WI38 (cell line): Measurements from ENCODE around the gene TMEM243.
A peak's percentile ranks its signal among the peaks of the same experiment; 100 is the strongest.
"Not testable (repeated sequence)": the region's sequence is repeated elsewhere in the genome, so short reads cannot be mapped to it uniquely, and the experiment has no call there.

Source experiments
- H3K4me3 ChIP-seq: 2 replicates; pipeline ENCODE4 v1.5.1; 2011; ENCODE audit warnings: low read depth, mild to moderate bottlenecking, control low read depth, low read length
- TF ChIP-seq, protein P1 (sequence below): IDR thresholded peaks from 2 replicates; pipeline ENCODE4 v1.5.1; 2012; ENCODE audit warnings: low read depth, mild to moderate bottlenecking, control low read depth, low read length

TMEM243 gene, protein sequence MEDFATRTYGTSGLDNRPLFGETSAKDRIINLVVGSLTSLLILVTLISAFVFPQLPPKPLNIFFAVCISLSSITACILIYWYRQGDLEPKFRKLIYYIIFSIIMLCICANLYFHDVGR

GRCh38 chr7:87219545-87220025 is at the start of gene TMEM243:
TSS of gene TMEM243 (minus strand) at chr7:87219732. CDS start at chr7:87219503, 229 bp downstream.
- TF ChIP-seq, protein P1, sequence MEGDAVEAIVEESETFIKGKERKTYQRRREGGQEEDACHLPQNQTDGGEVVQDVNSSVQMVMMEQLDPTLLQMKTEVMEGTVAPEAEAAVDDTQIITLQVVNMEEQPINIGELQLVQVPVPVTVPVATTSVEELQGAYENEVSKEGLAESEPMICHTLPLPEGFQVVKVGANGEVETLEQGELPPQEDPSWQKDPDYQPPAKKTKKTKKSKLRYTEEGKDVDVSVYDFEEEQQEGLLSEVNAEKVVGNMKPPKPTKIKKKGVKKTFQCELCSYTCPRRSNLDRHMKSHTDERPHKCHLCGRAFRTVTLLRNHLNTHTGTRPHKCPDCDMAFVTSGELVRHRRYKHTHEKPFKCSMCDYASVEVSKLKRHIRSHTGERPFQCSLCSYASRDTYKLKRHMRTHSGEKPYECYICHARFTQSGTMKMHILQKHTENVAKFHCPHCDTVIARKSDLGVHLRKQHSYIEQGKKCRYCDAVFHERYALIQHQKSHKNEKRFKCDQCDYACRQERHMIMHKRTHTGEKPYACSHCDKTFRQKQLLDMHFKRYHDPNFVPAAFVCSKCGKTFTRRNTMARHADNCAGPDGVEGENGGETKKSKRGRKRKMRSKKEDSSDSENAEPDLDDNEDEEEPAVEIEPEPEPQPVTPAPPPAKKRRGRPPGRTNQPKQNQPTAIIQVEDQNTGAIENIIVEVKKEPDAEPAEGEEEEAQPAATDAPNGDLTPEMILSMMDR, result no peak
- H3K4me3 ChIP-seq, result peak within 1 kb of the TSS; percentile 89

DNA sequence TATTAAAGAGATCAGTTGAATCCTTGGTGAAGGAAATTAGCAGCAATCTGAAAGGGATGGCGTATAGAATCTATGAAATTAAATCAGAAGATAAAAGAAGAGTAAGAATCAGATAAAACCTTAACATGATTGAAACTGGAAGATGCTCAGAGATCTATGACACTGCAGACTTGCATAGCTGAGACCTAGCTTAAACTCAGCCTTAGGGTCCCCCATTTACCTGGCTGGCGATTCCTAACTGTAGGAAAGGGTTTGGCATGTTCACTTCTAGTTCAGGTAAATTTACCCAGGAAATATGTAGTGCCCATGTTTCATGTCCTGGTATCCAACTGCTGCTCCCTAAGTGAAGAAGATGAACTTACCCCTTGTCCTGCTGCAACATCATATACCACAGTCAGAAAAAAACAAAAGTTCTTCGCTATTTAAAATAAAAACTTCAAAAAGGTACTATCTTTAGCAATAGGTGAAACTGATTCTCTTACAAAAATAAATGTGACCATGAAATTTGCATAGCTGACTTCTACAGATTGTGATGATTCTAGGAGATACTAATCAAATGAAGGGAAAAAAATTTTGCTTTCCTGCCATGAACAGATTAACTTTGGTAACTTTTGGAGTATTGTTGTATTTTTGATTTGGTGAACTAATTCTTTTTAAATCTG is 47.8 kb upstream of the TMEM243 start:
- TF ChIP-seq, protein P1, result no peak
- H3K4me3 ChIP-seq, result no peak overlapping the region

DNA sequence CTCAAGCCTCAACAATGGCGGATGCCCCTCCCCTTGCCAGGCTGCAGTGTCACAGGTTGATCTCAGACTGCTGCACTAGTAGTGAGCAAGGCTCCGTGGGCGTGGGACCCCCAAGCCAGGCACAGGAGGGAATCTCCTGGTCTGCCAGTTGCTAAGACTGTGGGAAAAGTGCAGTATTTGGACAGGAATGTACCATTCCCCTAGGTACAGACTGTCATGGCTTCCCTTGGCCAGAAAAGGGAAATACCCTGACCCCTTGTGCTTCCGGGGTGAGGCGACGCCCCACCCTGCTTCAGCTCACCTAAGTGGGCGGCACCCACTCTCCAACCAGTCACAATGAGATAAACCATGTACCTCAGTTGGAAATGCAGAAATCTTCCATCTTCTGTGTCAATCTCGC is 44.0 kb upstream of the TMEM243 start:
- no peak overlapping the region for H3K4me3 ChIP-seq
- TF ChIP-seq, protein P1, result no peak

- TF ChIP-seq, protein P1, result no peak
- no peak overlapping the region for H3K4me3 ChIP-seq
Measured at GRCh38 chr7:87253589-87254087, 34.1 kb upstream of the TMEM243 start.

DNA sequence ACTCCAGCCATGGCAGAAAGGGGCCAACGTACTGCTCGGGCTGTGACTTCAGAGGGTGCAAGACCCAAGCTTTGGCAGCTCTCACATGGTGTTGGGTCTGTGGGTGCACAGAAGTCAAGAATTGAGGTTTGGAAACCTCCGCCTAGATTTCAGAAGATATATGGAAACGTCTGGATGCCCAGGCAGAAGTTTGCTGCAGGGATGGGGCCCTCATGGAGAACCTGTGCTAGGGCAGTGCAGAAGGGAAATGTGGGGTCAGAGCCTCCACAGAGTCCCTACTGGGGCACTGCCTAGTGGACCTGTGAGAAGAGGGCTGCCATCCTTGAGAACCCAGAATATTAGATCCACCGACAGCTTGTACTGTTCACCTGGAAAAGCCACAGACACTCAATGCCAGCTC is 26.1 kb upstream of the TMEM243 start:
- H3K4me3 ChIP-seq, result not testable (repeated sequence)

DNA sequence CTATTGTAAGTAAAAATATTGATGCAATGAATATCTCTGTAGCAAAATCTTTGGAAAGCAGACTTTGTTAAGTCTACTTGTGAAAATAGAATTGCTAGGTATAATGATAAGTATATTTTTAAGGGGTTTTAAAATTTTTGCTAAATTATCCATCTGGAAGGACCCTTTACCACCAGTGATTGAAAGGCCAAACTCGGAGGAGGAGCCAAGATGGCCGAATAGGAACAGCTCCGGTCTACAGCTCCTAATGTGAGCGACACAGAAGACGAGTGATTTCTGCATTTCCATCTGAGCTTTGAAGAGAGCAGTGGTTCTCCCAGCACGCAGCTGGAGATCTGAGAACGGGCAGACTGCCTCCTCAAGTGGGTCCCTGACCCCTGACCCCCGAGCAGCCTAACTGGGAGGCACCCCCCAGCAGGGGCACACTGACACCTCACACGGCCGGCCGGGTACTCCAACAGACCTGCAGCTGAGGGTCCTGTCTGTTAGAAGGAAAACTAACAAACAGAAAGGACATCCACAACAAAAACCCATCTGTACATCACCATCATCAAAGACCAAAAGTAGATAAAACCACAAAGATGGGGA is 19.0 kb upstream of the TMEM243 start:
- peak overlapping the region; percentile 26; the same call in 1 of the 2 replicates for H3K4me3 ChIP-seq

DNA sequence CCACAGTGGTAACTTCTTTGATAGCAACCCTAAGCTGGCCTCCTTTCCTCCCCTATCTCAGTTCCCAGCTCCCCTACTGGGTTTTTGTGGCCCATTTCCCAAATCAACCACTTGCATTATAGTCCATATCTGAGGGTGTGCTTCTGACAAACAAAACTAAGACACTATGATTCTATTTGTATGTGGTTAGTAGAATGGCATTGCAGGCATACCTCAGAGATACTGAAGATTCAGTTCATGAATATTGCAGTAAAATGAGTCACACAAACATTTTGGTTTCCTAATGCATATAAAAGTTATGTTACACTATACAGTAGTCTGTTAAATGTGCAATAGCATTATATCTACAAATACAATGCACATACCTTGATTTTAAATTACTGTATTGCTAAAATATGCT is 15.4 kb upstream of the TMEM243 start:
- H3K4me3 ChIP-seq, result no peak overlapping the region
- TF ChIP-seq, protein P1, result no peak

DNA sequence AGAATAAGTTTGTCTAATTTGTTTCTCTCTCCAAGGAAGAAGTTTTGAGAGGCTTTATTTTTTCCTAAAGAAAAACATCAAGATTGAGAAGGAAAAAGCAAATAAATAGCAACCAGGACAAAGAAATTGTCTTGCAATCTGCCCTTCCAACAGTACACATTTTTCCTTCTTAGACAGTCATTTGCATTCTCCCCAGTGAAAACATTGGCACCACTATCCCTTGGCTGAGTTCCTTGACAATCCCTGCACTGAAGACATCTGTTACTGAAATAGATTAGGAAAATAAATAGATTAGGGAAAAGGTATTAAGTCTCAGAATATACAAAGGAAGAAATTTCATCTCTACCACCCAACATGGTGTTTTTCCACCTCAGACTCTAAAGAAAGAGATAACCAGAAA is 12.2 kb upstream of the TMEM243 start:
- no peak overlapping the region for H3K4me3 ChIP-seq
- TF ChIP-seq, protein P1, result no peak
